Measurements from ENCODE around the gene GULP1. TPM values are rescaled to one million over a fixed set of nuclear protein-coding genes. Genes with fewer than 3 reads are reported as not detected.

The GULP1 gene
- total RNA-seq, 1 donor from 2014 or later = 17.7 TPM

- Mint-ChIP-seq H3K9me3 (ENCODE audit: unreplicated experiment) (no peaks in the 10 kb centered on the region), H3K4me3 (ENCODE audit: unreplicated experiment) (no peak overlapping the region), H3K4me1 (ENCODE audit: low read depth, unreplicated experiment) (peaks cover 20% of the 10 kb centered on the region), H3K27ac (ENCODE audit: unreplicated experiment) (no peak overlapping the region), H3K36me3 (ENCODE audit: unreplicated experiment) (no peaks in the 10 kb centered on the region), H3K27me3 (ENCODE audit: unreplicated experiment) (no peaks in the 10 kb centered on the region)
- DNase-seq = no peak
- no peak for TF ChIP-seq CTCF (IDR thresholded peaks at IDR 0.05; ENCODE audit: partially characterized antibody, unreplicated experiment)
Observed at GRCh38 chr2:188571543-188572303, 280.0 kb downstream of the GULP1 start.

GRCh38 chr2:188572592-188572991 lies 280.9 kb downstream of the GULP1 start:
- DNase-seq = no peak
- Mint-ChIP-seq H3K27me3 (ENCODE audit: unreplicated experiment) (no peaks in the 10 kb centered on the region), H3K4me1 (ENCODE audit: low read depth, unreplicated experiment) (peaks cover 20% of the 10 kb centered on the region), H3K9me3 (ENCODE audit: unreplicated experiment) (no peaks in the 10 kb centered on the region), H3K27ac (ENCODE audit: unreplicated experiment) (no peak overlapping the region), H3K36me3 (ENCODE audit: unreplicated experiment) (no peaks in the 10 kb centered on the region), H3K4me3 (ENCODE audit: unreplicated experiment) (no peak overlapping the region)
- no peak for TF ChIP-seq CTCF (IDR thresholded peaks at IDR 0.05; ENCODE audit: partially characterized antibody, unreplicated experiment)

GRCh38 chr2:188573453-188573852 lies 281.8 kb downstream of the GULP1 start:
- Mint-ChIP-seq H3K36me3 (ENCODE audit: unreplicated experiment) (no peaks in the 10 kb centered on the region), H3K4me3 (ENCODE audit: unreplicated experiment) (no peak overlapping the region), H3K27ac (ENCODE audit: unreplicated experiment) (no peak overlapping the region), H3K4me1 (ENCODE audit: low read depth, unreplicated experiment) (peaks cover 16% of the 10 kb centered on the region), H3K27me3 (ENCODE audit: unreplicated experiment) (no peaks in the 10 kb centered on the region), H3K9me3 (ENCODE audit: unreplicated experiment) (no peaks in the 10 kb centered on the region)
- TF ChIP-seq CTCF (IDR thresholded peaks at IDR 0.05; ENCODE audit: partially characterized antibody, unreplicated experiment) = no peak
- no peak for DNase-seq

GRCh38 chr2:188576006-188576405 lies 284.3 kb downstream of the GULP1 start:
- Mint-ChIP-seq H3K4me3 (ENCODE audit: unreplicated experiment) (no peak overlapping the region), H3K36me3 (ENCODE audit: unreplicated experiment) (no peaks in the 10 kb centered on the region), H3K9me3 (ENCODE audit: unreplicated experiment) (no peaks in the 10 kb centered on the region), H3K27ac (ENCODE audit: unreplicated experiment) (no peak overlapping the region), H3K4me1 (ENCODE audit: low read depth, unreplicated experiment) (no peaks in the 10 kb centered on the region), H3K27me3 (ENCODE audit: unreplicated experiment) (no peaks in the 10 kb centered on the region)
- DNase-seq = no peak
- no peak for TF ChIP-seq CTCF (IDR thresholded peaks at IDR 0.05; ENCODE audit: partially characterized antibody, unreplicated experiment)

- Mint-ChIP-seq H3K27me3 (ENCODE audit: unreplicated experiment) (no peaks in the 10 kb centered on the region), H3K4me1 (ENCODE audit: low read depth, unreplicated experiment) (peaks cover 6% of the 10 kb centered on the region), H3K36me3 (ENCODE audit: unreplicated experiment) (no peaks in the 10 kb centered on the region), H3K27ac (ENCODE audit: unreplicated experiment) (no peak overlapping the region), H3K9me3 (ENCODE audit: unreplicated experiment) (no peaks in the 10 kb centered on the region), H3K4me3 (ENCODE audit: unreplicated experiment) (no peak overlapping the region)
- DNase-seq = no peak
- no peak for TF ChIP-seq CTCF (IDR thresholded peaks at IDR 0.05; ENCODE audit: partially characterized antibody, unreplicated experiment)
Observed at GRCh38 chr2:188576651-188577050, 285.0 kb downstream of the GULP1 start.

Data from glutamatergic neuron (in vitro differentiated cells).